ENCODE results near the gene NSD2.
A peak's percentile ranks its signal among the peaks of the same experiment; 100 is the strongest.
"Not testable (repeated sequence)": the region's sequence is repeated elsewhere in the genome, so short reads cannot be mapped to it uniquely, and the experiment has no call there.

NSD2 gene

DNA sequence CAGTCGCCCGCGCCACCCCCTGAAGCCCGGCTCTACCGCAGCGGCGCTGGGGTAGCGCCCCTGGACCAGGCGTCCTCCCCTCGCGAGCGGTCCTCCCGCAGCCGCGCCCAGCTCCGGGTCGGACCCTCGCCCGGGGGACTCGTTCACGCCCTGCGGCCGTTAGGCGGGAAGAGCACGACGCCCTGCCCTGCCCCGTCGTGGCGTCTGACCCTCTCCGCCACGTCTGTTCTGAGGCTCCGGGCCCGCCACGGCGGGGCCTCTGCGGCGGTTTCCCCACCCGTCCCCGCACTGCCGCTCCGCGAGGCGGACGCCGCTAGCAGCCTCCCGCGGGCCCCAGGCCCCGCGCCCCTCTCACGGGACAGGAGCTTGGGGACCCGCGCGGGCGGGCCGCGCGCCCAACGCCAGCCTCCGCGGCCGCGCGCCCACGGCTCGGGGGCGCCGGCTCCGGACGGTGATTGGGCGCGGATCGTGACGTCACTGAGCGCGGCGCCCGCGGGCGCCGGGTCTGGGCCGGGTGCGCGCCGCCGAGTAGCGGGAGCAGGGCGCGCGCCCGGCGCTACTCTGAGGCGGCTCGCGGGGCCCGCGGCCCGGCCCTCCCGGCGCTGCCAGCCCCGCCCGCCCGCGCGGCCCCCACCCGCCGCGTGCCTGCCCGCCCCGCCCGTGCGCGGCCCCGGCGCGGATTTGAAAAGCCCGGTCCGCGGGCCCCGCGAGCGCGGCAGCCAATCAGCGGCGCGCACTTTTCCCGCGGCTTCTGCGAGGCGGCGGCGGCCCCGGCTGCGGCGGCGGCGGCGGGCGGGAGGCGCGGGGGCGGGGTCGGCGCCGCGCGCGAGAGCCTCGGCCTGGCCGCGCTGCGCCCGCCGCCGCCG lies at the start of gene NSD2:
Gene NSD2 (plus strand): TSS at position 816 of the 866 bp plus-strand sequence. CDS start 29,262 bp downstream, outside the sequence.
- DNase-seq: peak; percentile 47

DNA sequence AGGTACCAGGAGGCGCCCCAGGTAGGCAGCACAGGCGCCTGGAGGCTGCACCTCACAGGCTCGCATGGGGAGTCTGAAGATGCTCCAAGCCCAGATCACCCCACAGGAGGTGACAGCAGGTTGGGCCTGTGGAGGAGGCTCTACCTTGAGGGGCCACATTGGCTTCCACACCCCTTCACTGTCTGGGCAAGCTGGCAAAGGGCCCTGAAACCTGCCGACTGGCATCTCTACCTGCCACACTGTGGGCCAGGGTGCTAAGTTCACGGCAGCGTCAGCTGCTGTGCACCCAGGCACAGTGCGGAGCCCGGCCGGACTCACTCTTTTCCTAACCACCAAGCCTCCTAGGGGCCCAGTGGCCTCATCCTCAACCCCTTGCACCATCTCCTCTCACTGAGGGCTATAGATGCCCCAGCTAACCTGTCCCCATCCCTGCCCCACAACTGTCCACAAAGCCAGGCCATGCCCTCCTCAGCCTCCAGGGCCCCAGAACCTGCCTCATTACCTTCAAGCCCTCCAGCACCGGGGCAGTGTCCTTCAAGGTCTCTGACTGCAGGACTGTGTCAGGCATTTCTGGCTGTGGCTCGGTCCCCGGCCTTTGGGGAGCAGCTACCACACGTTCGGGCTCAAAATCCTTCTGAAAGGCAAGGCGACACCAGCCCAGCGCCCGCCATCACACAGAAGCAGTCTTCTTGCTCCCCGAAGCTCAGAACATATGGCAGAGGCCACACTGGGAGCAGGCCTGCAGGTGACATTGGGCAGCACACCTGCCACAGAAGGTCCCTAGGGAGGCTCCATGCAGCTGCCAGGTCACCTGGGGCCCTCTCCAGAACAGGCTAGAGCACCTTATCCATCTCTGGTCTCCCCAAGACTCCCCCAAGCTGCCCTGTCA lies 49.3 kb upstream of the NSD2 start:
- no peak for DNase-seq

DNA sequence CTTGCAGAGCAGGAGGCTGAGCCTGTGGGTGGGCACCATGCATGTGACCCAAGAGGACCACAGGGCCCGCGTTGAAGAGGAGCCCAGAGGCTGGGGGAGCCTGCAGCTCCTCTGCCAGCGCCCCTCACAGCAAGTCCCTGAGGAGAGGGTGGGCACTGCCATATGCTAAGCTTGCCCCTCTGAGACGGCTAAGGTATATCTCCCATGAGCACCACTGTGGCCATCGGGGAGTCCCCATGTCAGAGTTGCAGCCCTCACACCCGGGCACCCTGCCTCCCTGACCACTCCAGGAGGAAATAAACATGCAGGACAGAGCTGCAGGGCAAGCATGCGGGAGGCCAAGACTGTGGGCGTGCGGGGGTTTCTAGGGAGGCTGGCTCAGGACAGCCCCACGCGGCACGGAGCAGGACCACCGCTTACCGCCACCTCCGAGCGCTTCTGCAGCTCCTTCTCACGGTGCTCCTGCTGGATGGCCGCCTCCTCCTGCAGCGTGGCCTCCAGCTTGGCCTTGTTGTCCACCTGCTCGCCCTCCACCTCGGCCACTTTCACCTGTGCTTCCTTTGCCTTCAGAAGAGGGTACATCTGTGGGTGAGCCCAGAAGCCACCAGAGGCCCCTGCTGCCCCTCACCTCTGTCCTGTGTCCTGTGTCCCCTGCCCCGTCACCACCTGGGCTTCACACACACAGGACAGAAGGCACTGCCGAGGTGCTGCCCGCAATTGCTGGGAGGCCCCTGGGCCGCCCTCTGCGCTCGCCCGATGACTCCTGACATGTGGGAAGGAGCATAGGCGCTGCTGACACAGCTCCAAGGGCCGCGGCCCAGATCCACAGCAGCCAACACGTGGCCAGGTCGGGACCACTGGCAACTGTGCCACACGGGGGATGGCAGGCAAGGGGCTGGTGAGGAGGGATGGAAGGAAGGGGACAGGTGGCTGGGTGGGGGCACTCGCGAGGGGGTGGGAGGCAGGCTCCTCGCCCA lies 48.3 kb upstream of the NSD2 start:
- DNase-seq: no peak

DNA sequence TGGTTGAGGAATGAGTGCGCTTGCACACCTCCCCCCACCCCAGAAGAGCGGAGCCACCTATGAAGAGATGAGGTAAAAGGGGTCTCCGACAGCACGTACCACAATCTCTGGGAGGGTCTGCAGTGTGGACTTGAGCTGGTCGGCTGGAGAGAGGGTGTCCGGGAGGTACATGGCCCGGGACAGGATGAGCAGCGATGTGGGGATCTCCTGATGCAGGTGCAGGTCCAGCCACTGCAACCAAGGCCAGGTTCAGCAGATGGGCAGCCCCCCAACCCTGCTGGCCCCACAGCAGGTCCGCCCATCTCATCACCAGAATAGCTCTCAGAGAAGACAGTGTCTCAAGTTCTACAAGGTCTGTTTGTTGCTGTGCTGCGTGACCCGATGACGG lies 47.7 kb upstream of the NSD2 start:
- no peak for DNase-seq

DNA sequence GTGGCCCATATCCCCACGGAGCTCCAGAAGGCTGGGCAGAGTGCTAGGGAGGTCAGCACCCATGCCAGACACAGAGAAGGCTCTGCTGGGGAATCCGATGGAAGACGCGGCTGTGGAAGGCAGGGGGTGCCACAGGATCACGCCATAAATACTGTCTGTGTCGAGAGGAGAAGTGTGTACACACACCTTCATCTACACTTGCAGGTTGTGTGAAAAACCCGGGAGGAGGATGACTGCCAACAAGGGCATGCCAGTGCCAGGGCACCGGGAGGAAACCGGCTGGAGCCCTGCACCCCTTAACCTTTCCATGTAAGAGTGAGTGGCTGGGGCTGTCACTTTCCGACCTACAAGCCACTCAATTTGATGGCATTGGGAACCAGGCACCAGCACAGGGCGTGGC lies 46.4 kb upstream of the NSD2 start:
- DNase-seq: no peak

DNA sequence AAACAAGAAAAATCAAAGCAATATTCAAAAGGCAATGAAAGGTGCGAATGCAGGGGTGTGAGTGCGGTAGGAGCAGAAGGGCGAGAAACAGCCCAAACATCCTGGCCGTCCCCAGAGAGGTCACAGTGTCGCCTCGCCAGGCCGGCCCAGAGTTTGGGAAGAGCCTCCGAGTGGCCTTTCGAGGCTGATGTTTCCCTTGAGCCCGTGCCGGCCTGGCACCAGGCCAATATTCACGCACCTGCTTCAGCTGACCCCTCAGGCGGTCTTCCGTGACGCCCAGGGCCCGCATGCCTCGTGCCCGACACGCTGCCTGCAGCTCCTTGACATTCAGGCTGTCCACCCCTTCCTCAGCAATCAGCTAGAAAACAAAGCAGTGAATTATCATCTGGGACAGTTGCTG lies 45.9 kb upstream of the NSD2 start:
- no peak for DNase-seq

DNA sequence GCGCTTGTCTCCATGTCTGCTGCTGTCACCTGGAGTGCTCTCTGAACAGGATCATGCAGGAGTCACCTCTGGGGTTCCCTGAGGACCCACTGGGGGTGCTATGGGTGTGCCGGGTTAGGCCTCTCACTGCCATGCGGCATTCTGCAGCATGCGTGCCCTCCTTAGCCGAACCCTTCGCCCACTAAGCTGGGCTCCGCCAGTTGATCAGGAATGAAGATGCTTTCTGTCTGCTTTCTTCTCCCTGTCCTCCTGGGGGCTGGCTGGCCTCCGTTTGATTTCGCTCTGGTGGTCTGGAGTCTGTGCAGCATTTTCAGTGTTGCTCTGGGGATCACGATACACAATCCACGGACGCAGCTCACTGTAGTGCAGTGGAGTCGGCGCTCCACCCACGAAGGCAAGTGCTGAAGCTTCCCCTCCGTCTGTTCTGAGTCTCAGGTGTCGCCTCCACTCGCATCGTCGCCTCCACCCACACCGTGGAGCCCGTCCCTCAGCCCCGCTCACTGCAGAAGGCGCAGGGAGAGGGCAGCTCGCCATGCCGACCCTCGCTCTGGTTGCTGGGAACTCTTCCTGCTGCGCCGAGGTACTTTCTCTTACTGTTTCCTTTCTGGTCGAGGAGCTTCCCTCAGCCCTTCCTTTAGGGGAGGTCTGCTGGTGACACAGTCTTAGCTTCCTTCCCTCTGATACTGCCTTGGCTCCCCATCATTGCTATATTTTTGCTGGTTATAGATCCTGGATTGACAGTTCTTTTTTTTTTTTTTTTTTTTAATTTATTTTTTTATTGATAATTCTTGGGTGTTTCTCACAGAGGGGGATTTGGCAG lies 44.5 kb upstream of the NSD2 start:
- no peak for DNase-seq

DNA sequence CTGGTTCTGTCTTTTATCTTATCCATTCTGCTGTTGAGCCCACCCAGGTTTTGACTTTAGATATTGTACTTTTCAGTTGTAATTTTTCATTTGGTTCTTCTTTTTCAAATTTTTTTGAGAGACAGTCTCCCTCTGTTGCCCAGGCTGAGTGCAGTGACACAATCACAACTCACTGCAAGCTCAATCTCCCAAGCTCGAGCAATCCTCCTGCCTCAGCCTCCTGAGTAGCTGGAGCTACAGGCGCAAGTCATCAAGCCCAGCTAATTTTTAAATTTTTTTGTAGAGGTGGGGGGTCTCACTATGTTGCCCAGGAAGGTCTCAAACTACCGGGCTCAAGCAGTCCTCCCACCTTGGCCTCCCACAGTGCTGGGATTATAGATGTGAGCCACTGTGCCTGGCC lies 41.0 kb upstream of the NSD2 start:
- no peak for DNase-seq

DNA sequence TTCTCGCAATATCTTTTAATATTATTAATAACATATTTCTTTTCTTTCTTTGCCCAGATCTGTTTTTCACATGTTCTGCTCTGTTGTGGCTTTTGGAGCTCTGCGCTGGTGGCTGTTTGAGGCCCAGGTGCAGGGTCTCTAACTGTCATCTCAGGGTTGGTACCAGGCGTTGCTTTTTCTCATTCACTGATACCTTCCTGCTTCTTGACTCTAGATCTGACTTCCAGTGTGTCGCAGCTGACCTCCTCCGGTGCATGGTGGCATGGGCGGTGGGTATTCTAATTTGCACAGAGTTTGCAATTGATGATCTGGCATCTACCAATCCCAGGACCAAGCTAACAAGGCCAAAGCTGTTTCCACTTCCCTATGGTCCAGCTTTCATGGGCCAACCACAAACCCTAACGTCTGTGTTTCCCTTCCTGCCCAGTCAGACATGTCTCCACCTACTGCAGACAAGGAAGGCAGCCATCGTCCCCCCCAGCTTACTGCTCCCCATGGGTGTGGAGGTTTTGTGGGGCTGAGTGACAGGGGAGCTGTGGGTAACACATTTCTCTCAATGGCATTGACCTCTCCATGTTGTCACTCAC lies 40.5 kb upstream of the NSD2 start:
- DNase-seq: no peak

DNA sequence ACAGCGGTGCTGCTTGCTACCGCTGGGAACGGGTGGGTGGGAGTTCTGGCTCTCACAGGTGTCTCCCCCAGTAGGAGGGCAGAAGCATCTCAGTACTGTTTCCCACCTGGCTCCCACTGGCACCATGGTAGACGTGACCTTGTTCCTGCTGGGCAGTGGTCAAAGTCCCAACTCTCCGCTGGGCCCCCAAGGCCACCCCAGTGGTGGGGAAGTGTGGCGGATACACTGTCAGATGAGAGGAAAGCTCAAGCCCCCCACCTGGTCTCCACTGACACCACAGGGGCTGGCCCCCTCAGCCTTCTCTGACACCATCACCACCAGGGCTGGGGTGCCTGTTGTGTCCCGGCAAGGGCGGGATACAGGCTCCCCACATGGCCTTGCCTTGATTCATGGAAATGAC lies 39.9 kb upstream of the NSD2 start:
- no peak for DNase-seq

DNA sequence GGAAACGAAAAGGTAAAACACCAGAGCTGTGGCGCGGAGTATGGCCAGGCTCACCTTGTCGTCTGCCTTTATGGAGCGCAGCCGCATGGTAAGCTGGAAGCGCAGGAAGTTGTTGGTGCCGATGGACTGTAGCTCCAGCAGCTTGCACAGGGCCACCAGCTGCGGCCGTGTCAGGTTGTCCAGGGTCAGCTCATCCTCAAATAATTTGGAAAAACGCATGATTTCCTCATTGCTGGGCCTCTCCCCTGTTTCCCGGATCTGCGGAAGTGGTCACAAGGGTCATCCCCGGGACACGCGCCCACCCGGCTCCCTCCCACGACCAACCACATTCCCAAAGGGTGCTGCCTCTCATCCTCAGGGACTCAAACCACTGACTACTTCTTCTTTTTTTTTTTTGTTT lies 38.5 kb upstream of the NSD2 start:
- DNase-seq: no peak

DNA sequence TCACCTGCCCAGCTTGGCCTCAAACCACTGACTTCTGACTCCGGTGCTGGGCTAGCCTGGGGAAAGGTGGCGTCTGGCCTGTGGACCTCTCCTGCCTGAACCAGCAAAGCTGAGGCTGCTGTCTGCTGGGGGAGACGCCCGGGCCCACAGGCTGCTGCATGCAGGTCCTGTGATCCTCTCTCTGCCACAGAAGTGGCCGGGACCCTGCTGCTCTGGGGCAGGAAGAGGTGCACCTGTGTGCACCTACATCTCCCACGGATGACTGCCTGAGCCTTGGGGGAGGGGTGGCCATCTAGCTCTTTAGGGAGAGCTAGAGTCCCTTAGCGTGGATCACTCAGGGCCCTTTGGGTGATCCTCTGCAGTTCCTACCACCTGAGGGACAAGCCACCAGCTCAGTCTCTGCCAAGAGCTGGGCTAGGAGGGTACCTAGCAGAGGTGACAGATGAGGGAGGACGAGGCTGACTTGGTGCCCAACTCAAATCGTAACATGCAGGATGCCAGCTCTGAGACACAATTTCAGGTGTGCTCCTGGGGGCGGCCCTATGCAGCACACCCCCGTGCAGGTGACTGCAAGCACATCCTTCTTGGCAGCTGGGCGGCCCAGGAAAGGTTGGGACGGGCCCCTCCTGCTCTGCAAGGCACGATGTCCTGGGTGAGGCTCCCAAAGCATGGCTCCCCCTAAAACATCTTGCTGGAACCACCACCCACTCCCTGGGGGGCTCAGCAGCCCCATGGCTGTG lies 37.7 kb upstream of the NSD2 start:
- DNase-seq: no peak

DNA sequence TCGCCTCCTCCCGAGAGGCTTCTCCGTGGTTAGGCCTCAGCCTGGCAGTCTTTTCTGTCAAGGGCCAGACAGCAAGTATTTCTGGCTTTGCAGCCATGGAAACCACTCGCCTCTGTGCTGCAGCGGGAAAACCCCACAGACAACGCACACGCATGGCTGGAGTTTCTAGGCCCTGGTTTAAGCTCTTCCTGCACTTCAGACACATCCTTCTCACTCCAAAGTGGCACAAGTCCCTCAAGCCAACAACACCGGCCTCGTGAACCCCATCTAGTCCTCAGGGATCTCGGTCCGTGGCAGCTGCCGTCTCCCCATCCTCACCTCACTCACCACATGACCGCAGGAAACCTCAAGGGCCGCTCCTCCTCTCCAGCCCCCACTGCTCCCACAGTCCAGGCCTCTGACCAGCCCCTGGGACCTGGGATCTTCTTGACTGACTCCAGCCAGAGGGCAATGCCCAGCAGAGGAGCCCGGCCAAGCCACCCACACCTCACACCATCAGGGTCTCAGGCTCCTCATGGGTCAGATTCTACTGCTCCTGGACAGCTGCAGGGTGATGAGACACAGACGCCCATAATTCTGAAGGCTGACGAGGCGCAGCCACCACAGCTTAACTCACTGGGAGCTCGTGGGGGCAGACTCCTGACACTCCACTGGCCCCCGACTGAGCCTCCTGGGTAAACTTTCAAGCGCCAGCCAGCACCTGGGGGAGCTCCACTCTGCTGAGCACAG lies 37.0 kb upstream of the NSD2 start:
- no peak for DNase-seq

DNA sequence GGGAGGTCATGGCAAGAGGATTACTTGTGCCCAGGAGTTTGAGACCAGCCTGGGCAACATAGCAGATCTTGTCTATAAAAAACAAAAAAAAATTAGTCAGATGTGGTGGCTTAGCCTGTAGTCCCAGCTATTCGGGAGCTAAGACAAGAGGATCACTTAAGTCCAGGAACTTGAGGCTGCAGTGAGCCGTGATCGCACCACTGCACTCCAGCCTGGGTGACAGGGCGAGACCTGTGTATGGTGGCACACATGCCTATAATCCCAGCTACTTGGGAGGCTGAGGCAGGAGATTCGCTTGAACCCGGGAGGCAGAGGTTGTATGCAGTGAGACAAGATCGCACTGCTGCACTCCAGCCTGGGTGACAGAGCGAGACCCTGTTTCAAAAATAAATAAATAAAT lies 35.4 kb upstream of the NSD2 start:
- not testable (repeated sequence) for DNase-seq

DNA sequence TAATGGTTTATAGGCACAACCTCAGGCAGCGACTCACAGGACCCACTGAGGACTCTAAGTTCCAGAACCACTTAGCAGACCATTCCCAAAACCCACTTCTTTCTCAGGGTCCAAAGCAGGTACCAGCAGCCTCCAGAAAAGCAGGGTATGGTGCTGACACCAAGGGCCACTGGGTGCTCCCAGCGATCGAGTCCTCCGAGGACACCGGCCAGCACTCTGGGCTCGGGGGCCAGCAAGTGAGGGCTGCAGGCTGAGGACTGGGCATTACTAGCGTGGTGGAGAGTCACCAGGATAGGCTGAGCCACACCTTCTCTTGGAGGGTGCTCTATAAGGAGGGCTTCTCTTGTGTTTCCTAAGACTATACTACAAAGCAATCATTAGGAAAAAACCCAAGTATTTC lies 34.5 kb upstream of the NSD2 start:
- DNase-seq: no peak

DNA sequence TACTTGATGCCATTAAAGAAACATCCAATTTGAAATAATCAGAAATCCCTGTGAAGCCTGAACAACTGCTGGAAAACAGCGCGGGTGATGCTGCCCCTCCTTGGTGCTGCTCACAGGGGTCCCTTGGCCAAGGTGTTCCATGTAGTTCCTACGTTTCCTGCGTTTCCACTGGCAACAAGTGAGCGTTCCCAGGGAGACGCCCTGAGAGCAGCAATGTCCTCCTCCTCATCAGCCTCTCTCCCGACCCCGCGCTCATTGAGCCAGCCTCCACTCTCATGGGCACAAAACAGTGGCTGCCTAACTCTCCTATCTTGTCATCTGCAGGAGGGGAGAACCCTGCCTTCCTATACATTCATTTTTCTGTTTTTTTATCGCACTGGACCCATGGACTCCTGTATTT lies 34.1 kb upstream of the NSD2 start:
- DNase-seq: no peak

DNA sequence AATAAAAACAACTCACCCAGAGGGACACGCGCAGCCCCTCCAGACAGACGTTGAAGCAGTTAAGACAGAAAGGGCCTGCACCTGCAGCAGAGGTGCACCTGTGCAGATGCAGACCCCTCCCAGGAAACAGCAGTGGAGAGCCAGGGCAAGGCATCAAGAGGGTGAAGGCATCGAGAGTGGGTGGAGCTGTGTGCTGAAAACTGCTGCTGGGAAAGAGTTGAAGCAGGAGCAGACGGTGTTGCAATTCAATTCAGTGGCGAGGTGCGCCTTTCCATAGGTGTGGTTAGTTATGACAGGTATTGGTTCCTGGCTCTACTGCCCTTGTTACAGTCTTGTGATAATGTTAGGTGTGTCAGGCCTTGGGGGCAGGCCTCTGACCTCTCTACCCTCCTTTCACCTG lies 31.9 kb upstream of the NSD2 start:
- no peak for DNase-seq

DNA sequence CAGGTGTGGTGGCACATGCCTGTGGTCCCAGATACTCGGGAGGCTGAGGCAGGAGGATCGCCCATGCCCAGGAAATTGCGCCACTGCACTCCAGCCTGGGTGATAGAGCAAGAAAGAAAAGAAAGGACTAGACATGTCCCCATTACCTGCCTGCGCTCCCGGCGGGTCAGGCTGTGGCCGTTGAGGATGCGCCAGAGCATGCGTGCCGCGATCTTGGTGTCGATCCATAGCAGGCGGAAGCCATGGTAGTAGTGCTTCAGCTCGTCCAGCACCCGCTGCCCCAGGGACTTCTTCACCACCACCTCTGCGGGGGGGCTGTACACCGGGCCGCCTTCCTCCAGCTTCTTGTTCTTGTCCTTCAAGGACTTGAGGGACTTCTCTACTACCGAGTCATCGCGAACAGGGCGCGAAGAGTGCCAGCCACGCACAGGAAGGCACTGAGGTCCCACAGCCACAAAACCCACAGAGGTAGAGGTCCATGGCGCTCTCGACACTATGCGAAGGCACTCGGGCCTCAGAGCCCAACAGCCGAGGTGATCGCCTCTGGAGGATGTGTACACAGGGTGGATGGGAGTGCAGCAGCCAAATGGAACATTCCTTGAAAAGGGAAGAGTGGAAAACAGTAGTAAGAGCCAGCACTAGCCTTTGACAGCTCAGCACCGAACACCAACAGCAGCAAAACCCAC lies 29.8 kb upstream of the NSD2 start:
- DNase-seq: no peak

DNA sequence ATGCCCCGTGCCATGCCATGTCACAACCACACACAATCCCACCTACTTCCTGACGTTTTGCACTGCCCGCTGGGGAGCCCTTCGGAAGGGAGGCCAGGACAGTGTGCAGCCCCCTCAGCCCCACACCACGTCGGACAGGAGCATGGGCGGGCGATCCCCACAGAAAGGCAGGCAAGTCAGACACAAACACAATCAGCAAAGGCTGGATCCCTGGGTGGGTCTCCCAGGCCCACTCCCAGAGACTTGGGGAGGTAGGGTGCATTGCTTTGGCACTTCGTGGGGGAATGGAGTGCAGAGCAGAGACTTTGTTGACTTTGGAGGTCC lies 29.3 kb upstream of the NSD2 start:
- DNase-seq: no peak
